T-helper 9 cell (primary cell): ENCODE results near the gene CIDEC.

Experiments
- DNase-seq: peaks from one replicate; pipeline ENCODE4 v3.0.0-alpha.2; 2020
- total RNA-seq, 2 donors: gene quantifications; one replicate each; lab custom pipeline; 2026; lab: John Stamatoyannopoulos, UW

CIDEC gene, protein sequence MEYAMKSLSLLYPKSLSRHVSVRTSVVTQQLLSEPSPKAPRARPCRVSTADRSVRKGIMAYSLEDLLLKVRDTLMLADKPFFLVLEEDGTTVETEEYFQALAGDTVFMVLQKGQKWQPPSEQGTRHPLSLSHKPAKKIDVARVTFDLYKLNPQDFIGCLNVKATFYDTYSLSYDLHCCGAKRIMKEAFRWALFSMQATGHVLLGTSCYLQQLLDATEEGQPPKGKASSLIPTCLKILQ
- 0 reads per million in 2 donors for total RNA-seq

DNA sequence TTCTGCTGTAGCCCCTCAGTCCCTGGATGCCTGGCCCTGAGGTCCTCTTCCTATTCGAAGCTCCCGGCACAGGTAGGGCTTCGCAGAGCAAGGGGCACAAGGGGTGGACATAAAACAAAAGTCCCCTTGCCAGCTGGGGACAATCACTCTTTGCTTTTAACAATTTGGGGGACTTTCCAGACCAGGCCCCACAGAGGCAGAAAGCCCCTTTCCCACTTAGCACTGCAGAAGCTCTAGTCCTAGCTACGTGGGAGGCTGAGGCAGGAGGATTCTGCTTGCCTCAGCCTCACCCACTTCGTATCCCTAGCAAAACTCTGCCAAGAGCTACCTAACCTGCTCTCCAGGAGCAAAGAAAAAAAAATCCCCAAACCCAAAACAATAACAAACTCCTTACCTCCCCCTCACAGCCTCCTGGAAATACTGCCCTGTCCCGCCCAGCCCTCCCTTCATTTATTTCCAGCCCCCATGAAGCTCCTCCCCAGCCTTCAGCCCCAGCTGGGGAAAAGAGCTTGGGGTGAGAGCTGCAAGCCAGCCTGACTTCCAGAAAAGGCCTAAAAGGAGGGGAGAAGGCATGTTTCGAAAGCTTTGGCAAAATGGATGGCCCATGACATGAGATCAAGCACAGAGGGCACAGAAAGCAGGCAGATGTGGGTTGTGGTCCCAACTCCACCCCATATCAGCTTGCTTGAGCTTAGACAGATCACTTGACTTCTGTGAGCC lies at the start of gene CIDEC:
Gene CIDEC, minus strand, starts transcription at position 424 of the 720 bp plus-strand sequence. CDS start 1,767 bp downstream, outside the sequence.
- DNase-seq: no peak

DNA sequence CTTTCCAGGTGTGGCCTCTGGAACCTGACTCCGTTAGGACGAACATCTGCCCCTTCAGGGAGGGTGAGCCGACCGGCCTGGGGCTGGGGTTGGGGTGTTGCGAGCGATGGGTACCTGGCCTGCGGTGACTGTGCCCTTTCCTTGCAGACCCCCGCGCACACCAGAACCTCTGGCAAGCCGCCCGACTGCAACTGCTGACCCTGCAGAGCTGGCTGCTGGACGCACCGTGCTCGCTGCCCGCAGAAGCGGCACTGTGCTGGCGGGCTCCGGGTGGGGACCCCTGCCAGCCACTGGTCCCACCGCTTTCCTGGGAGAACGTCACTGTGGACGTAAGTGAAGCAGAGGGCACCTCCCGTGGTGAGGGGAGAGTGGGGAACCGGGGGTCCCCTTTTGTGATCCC lies 48.1 kb upstream of the CIDEC start:
- no peak for DNase-seq

- no peak for DNase-seq
Measured at GRCh38 chr3:9918261-9919038, 38.4 kb upstream of the CIDEC start.

DNA sequence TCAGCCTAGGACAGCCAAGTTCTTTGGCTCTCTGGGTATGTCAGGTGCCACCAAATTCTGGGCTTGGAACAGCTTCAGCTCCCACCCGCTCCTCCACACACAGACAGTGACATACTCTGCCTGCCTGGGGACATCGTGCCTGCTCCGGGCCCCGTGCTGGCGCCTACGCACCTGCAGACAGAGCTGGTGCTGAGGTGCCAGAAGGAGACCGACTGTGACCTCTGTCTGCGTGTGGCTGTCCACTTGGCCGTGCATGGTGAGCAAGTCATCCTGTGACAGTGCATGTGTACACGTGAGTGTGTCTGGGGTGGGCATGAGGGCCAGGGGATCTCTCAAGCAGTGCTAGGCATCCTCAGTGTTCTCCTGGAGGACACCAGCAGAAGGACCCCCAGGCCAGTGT lies 37.8 kb upstream of the CIDEC start:
- DNase-seq: no peak

GRCh38 chr3:9916734-9917680 lies 37.0 kb upstream of the CIDEC start, which contains the start of gene IL17RC:
TSS of gene IL17RC (plus strand) at chr3:9917098. CDS start at chr3:9917316, 218 bp downstream.
- DNase-seq: no peak

GRCh38 chr3:9916346-9916733 lies 36.3 kb upstream of the CIDEC start:
- DNase-seq: no peak

DNA sequence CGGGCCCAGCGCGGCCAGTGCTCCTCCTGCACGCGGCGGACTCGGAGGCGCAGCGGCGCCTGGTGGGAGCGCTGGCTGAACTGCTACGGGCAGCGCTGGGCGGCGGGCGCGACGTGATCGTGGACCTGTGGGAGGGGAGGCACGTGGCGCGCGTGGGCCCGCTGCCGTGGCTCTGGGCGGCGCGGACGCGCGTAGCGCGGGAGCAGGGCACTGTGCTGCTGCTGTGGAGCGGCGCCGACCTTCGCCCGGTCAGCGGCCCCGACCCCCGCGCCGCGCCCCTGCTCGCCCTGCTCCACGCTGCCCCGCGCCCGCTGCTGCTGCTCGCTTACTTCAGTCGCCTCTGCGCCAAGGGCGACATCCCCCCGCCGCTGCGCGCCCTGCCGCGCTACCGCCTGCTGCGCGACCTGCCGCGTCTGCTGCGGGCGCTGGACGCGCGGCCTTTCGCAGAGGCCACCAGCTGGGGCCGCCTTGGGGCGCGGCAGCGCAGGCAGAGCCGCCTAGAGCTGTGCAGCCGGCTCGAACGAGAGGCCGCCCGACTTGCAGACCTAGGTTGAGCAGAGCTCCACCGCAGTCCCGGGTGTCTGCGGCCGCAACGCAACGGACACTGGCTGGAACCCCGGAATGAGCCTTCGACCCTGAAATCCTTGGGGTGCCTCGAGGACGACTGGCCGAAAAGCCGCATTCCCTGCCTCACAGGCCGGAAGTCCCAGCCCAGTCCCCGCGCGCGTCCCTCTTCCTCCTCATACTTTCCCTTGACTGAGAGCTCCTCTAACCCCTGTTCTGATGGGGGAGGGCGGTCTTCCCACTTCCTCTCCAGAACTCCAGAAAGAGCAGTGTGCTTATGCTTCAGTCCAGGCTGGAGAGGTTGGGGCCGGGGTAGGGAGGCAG lies 35.4 kb upstream of the CIDEC start:
- DNase-seq: peak; percentile 15

DNA sequence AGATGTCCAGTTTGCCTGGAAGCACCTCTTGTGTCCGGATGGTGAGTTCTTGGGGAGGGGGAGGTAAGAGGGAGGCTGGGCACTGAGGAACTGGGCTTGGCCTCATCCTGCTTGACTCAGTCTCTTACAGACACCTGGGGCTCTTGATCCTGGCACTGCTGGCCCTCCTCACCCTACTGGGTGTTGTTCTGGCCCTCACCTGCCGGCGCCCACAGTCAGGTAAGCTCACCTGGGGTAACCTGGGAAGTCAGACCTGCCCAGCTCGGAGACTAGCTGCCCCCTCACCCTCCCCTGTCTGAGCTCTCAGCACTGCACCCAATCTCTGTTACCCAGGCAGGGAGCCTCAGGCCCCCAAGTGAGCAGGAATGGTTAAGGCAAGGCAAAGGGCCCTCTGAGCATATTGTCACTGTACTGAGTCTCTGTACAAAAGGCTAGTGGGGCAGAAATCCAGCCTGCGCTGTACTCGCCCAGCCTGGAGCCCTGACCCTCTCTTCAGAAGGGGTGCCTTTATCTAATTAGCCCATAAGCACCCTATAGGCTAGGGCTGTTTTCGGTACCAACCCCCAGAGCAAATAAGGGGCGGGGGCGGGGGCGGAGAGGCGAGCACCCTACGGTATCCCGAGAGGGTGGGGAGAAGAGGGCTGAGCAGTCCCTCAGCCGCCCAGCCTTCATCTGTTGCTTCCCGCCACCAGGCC lies 34.7 kb upstream of the CIDEC start:
- DNase-seq: no peak

DNA sequence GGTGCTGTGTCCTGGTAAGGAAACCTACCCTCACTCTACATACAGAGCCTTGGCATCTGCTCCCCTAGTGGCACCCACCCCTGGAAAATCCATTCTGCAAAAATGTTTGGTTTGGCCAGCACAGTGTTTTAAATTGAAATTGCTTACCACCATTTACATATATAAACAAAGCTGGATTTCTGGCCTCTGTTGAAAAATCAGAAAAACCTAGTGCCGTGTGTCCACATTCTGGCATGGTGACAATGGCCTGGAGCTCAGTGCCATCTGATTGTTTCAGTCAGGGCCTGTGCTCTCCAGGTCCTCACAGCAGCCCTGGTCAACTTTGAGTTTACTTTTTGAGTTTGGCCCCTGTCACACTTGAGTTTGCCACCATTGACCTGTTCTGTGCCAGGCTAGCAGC lies 34.0 kb upstream of the CIDEC start:
- no peak for DNase-seq

GRCh38 chr3:9913601-9914000 lies 33.5 kb upstream of the CIDEC start:
- DNase-seq: no peak

- DNase-seq: no peak
Measured at GRCh38 chr3:9912294-9912935, 32.4 kb upstream of the CIDEC start.

GRCh38 chr3:9911863-9912262 lies 31.8 kb upstream of the CIDEC start:
- no peak for DNase-seq

DNA sequence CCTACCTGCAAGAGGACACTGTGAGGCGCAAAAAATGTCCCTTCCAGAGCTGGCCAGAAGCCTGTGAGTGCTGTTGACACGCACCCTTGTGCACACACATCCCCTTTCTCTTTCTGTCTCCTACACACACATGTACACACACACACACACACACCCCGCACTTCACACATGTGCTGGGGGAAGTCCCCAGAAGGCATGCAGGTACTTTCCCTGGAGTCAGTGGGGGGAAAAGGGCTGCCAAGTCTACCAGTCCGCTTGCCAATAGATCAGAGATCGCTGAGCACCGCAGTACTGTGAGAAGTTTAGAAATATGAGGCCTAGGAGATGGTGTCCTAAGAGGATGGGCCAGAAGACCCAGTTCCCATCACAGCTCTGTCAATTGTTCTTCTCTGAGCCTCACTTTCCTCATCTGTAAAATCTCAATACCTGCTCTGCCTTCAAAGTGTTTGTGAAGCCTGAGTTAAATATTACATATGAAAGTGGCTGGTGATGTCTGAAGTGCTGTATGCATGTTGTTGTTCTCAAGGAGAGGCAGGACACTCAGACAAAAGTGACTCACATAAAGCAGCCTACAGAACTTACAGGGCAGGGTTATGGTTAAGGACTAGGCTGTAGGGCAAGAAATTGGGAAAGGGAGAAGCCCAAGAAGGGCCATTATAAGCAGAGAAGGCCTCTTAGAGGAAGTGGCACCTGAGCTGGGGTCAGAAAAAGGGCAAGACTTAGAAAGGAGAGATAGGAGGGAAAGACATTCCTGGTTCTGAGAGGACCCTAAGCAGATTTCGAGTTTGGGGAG lies 29.4 kb upstream of the CIDEC start:
- no peak for DNase-seq

DNA sequence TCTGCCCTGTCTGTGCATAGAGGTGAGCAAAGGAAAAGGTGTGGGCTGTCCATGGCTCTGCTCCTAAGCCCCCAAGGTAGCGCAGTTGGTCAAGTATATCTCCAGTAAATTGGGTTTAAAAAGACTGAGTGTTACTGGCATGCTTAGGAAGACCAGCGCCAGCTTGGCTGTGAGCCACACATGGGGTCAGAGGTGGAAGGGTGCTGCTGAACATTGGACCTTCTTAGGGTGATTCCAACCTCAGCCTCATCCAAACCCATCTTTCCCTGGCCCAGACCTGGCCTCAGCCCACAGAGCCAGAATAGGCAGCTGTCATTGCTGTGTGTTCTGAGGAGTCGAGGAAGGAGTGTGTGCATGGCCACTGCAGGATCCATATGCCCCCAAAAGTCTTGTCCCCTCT lies 28.2 kb upstream of the CIDEC start:
- DNase-seq: no peak

DNA sequence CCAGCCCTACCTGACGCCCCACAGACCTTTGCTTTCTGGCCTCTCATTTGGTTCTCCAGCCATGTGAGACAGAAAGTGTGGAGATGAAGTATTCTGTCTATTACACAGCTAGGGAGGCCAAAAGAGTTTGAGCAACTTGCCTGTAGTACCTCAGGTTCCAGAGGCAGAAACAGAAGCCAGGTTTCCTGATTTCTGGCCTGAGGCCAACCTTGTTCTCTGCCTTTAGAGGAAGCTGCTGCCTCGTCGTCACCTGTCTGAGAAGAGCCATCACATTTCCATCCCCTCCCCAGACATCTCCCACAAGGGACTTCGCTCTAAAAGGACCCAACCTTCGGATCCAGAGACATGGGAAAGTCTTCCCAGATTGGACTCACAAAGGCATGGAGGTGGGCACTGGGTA lies 26.4 kb upstream of the CIDEC start:
- DNase-seq: no peak

GRCh38 chr3:9903904-9904303 lies 23.9 kb upstream of the CIDEC start:
- no peak for DNase-seq

DNA sequence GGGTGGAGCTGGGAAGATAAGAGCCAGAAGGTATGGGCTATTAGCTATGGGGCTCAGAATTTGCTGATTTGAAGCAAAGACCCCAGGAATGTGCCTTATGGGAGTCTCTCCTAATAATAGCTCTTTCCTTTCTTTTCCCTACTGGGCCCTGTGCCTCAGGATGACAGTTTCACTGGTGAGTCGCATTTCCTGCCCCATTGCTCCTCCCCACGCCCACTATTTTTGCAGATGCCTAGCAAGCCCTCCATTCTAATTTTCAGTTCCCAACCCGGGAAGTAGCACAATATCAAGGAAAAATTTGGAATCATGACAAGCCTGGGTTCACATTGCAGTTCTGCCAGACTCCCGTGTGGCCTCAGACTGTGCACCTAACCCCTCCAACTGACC lies 23.2 kb upstream of the CIDEC start:
- no peak for DNase-seq

- no peak for DNase-seq
Measured at GRCh38 chr3:9902372-9903237, 22.6 kb upstream of the CIDEC start, which contains the start of gene IL17RE. TSS of gene IL17RE (plus strand) at chr3:9902848. CDS start at chr3:9902933, 85 bp downstream.
